ENCODE results near the gene NSMCE1. TPM values are rescaled to one million over a fixed set of nuclear protein-coding genes. Genes with fewer than 3 reads are reported as not detected.

NSMCE1 gene
- total RNA-seq, 1 experiment from 2014 or later: 19.3 TPM

GRCh38 chr16:27177031-27177774, 91.4 kb downstream of the NSMCE1 start:
- no peak overlapping the region for H4K8ac ChIP-seq (replicated peaks; ENCODE audit: insufficient read length, low read depth, low read length)
- H4K5ac ChIP-seq (ENCODE audit: insufficient read length, low read depth, low read length): no peak overlapping the region
- no peaks in the 10 kb centered on the region for H3K36me3 Mint-ChIP-seq (ENCODE audit: insufficient read depth in 1 of 3, low read depth in 3 of 3)
- H3K4me3 Mint-ChIP-seq: no peak overlapping the region
- H3K4me1 Mint-ChIP-seq: peaks cover 8 to 12% of the 10 kb centered on the region in 2 experiments
- no peaks in the 10 kb centered on the region for H3K79me2 ChIP-seq (ENCODE audit: insufficient read depth, low read length)
- H3K4me1 ChIP-seq (ENCODE audit: insufficient read depth, low read length): no peaks in the 10 kb centered on the region
- H3K79me1 ChIP-seq (ENCODE audit: insufficient read depth, low read depth, low read length, poor library complexity, severe bottlenecking): no peaks in the 10 kb centered on the region
- H3K9ac ChIP-seq (ENCODE audit: extremely low read depth, insufficient read length, low read length): no peak overlapping the region
- H3K4ac ChIP-seq (ENCODE audit: low read depth, low read length): no peak overlapping the region
- H3K4me2 ChIP-seq (ENCODE audit: insufficient read depth, insufficient read length, low read length): no peak overlapping the region
- no peak overlapping the region for H3K27ac ChIP-seq (ENCODE audit: insufficient read length, low read depth, low read length)
- no peaks in the 10 kb centered on the region for H3K23me2 ChIP-seq (ENCODE audit: insufficient read length, low read depth, low read length, poor library complexity, severe bottlenecking)
- no peaks in the 10 kb centered on the region for H3K9me3 Mint-ChIP-seq
- TF ChIP-seq, protein P1, sequence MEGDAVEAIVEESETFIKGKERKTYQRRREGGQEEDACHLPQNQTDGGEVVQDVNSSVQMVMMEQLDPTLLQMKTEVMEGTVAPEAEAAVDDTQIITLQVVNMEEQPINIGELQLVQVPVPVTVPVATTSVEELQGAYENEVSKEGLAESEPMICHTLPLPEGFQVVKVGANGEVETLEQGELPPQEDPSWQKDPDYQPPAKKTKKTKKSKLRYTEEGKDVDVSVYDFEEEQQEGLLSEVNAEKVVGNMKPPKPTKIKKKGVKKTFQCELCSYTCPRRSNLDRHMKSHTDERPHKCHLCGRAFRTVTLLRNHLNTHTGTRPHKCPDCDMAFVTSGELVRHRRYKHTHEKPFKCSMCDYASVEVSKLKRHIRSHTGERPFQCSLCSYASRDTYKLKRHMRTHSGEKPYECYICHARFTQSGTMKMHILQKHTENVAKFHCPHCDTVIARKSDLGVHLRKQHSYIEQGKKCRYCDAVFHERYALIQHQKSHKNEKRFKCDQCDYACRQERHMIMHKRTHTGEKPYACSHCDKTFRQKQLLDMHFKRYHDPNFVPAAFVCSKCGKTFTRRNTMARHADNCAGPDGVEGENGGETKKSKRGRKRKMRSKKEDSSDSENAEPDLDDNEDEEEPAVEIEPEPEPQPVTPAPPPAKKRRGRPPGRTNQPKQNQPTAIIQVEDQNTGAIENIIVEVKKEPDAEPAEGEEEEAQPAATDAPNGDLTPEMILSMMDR (conservative IDR thresholded peaks at IDR 0.05): no peak
- H3K27ac Mint-ChIP-seq: no peak overlapping the region
- no peaks in the 10 kb centered on the region for H3K9me3 ChIP-seq (ENCODE audit: control insufficient read depth, low read depth, low read length)
- no peaks in the 10 kb centered on the region for H4K20me1 ChIP-seq (ENCODE audit: control insufficient read depth, insufficient read depth, insufficient read length)
- no peak overlapping the region for H2BK12ac ChIP-seq (ENCODE audit: insufficient read length, low read depth, low read length)
- no peaks in the 10 kb centered on the region for H3K27me3 ChIP-seq (ENCODE audit: insufficient read depth, low read length)
- H2BK5ac ChIP-seq (ENCODE audit: insufficient read length, low read length): no peak overlapping the region
- no peak overlapping the region for H3K14ac ChIP-seq (ENCODE audit: insufficient read depth, low read length)
- H3K56ac ChIP-seq (ENCODE audit: insufficient read length, low read depth, low read length): no peak overlapping the region
- no peak overlapping the region for H2BK120ac ChIP-seq (ENCODE audit: low read depth, low read length, poor library complexity, severe bottlenecking)
- no peaks in the 10 kb centered on the region for H3K27me3 Mint-ChIP-seq (ENCODE audit: low read depth)
- H4K91ac ChIP-seq (ENCODE audit: insufficient read length, low read depth, low read length): no peak overlapping the region
- H3K23ac ChIP-seq (ENCODE audit: insufficient read length, low read depth, low read length): no peak overlapping the region
- no peak overlapping the region for H3K18ac ChIP-seq (ENCODE audit: insufficient read length, low read depth, low read length)
- no peak overlapping the region for H2AK5ac ChIP-seq (ENCODE audit: insufficient read length, low read length)
- H2AFZ ChIP-seq (ENCODE audit: low read length): no peak overlapping the region
- DNase-seq: no peak
- H2BK20ac ChIP-seq (ENCODE audit: low read depth, low read length, poor library complexity, severe bottlenecking): no peak overlapping the region
- no peak overlapping the region for H3T11ph ChIP-seq (ENCODE audit: low read length)
- H2BK15ac ChIP-seq (ENCODE audit: low read depth, low read length): no peak overlapping the region
- no CpG with 5 or more reads among the region's 13 CpGs for WGBS (ENCODE audit: extremely low coverage, insufficient read length, low lambda C conversion rate)

All from H9 (cell line).